HG02678 (cell line): Measurements from ENCODE around the gene PRKCQ.
A peak's percentile ranks its signal among the peaks of the same experiment; 100 is the strongest.

Experiments
- ATAC-seq: cut with Tn5 transposase; IDR thresholded peaks from one replicate; pipeline ENCODE4 v1.9.1; 2021; ENCODE audit warnings: mild to moderate bottlenecking, moderate library complexity; ENCODE audit not compliant: unreplicated experiment

PRKCQ gene

DNA sequence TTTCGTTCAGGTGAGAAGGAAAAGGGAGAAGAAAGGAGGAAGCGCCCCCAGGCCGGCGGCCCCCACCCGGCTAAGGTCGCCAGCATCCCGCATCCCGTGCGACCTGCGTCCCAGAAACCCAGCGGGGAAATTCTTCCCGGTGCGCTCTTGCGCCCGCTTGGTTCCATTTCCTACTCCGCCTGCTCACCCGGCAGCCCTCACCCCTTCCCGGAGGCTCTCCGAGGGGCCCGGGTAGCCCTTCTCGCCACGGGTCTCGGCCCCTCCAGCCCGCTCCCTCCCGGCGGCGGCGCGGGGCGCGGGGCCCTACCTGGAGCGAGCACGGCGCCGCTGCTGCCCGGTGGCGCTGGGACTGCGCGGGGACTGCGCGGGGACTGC, at the start of gene PRKCQ:
PRKCQ (minus strand) TSS at position 373 of the 375 bp plus-strand sequence. CDS start 65,141 bp downstream, outside the sequence.
- ATAC-seq: peak; percentile 38

DNA sequence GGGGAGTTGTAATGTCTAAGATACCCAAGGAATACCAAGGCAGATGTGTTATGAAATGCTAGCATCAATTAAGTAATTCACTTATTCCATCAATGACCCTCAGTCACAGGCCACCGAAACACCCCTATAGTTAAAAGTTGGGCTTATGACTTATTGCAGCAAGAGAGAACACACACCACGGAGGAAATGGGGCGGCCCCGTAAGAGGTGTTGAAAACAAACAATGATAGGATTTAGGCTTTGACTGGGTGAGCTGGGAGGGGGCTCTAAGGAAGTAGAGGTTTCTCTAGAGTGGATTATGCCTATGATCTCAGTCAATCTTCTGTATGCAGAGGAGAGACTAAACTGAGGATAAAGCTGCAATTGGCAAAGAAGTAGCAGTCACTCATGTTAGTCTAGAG, 45.4 kb upstream of the PRKCQ start:
- no peak for ATAC-seq

GRCh38 chr10:6624392-6624791, 44.3 kb upstream of the PRKCQ start:
- ATAC-seq: no peak

GRCh38 chr10:6622921-6623320, 42.8 kb upstream of the PRKCQ start:
- ATAC-seq: no peak

- no peak for ATAC-seq
Measured at GRCh38 chr10:6621536-6621935, 41.5 kb upstream of the PRKCQ start.

DNA sequence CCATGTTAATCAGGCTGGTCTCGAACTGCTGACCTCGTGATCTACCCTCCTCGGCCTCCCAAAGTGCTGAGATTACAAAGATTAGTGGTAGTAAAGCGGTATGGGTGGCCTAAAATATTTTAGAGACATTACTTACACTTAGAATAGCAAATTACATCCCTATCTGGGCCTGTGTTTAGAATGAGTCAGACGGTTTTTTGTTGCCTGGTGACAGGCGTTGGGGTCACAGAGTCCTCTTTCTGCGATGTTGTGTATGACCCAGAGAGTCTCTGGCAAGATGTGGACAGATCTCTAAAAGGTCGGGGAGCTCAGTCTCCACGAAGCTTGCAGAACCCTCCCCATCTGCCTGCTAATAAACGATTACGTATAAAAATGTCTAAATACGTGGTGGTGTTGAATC, 39.6 kb upstream of the PRKCQ start:
- ATAC-seq: no peak

DNA sequence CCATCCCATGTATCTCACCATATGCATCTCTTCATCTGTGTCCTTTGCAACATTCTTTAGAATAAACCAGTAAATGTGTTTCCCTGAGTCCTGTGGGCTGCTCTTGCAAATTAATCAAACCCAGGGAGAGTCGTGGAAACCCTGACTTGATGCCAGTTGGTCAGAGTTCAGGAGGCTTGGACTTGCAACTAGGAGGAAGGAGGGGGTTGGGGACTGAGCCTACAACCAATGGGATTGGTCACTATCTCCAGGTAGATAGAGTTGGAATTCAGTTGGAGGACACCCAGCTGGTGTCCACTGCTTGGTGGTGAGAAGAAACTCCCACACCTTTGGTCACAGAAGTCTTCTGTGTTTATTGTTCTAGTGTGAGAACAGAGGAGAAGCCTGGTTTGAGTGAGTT, 38.3 kb upstream of the PRKCQ start:
- ATAC-seq: no peak

DNA sequence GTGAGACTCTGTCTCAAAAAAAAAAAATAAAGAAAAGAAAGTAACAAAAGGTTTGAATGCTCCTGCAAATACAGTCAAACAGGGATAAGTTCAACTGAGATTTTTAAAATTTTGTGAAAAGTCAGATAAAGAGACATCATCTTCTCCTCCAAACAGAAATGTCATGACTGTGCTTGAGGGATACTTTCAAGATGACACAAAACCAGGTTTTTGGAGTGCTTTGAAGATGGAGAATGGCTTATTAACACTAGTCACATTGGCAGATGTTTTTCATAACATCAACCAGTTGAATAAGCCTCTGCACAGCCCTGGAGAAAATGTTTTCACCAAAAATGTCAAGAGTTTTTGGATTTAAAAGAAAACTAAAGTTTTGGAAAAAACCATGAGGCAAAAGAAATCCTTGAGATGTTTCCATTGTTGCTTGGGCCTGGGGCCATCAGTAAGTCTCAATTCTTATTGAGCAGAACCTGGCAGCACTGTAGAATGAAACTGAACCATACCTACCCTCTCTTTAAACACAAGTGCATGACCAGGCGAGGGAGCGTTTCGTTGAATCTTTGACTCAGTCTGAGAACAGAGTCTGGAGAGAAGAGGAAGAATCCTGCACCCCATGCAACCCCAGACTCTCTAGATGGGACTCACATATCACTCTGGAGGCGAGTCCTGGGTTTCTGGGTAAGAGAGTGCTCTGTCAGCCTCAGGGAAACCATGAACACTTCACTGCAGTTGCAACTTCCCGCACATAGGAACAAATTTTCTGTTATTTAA, 37.4 kb upstream of the PRKCQ start:
- no peak for ATAC-seq

- no peak for ATAC-seq
Measured at GRCh38 chr10:6615971-6616370, 35.9 kb upstream of the PRKCQ start.

- no peak for ATAC-seq
Measured at GRCh38 chr10:6612371-6612770, 32.3 kb upstream of the PRKCQ start.

DNA sequence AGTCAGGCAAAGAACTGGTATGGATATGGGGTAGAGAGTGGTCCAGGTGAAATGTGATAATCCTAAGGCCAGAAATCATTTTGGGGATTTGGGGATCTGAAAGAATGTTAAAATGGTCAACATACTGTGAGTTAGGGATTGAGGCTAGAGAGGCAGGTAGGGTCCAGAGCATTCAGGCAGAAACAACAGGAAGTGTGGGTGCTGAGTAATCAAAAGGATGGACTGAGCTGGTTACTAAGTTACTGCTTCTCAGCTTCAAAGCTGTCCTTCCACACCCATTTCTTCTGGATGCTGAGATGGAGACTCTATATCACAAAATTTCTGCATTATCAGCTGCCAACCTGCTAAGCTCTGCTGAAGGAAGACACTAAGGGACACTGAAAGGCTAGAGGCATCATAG, 30.6 kb upstream of the PRKCQ start:
- no peak for ATAC-seq

GRCh38 chr10:6609625-6610024, 29.5 kb upstream of the PRKCQ start:
- ATAC-seq: no peak

- ATAC-seq: no peak
Measured at GRCh38 chr10:6607778-6608177, 27.7 kb upstream of the PRKCQ start.

- ATAC-seq: no peak
Measured at GRCh38 chr10:6607182-6607581, 27.1 kb upstream of the PRKCQ start.

- no peak for ATAC-seq
Measured at GRCh38 chr10:6603142-6604125, 23.4 kb upstream of the PRKCQ start.

- no peak for ATAC-seq
Measured at GRCh38 chr10:6602700-6603084, 22.6 kb upstream of the PRKCQ start.

DNA sequence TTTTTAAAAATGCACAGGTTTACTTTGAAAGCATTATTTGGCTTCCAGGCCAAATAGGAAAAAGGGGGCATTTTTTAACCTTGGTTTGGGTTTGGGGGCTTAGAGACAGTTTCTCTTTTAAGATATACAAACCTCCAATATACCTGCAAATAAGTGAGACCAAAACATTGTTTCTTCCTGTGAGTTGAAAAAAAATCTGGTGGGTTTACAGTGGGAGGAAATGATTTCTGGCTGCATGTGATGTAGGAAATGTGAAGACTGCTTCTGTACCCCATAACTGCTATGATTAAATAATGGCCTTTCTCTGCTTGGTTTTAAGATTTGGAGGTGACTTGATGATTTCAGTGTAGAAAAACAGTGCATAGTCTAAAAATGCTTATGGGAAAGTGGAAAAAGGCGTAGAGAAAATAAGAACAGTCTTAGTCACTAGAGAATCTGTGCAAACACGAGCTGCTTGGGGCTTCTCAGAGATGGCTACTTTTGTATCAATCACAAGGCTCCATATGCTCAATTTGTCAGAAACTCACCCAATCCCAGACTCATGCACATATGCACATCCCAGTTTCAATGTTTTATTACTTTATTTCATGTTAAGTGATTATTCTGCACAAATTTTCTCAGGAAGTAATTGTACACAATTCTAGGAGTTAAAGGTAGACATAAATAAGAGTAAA, 22.1 kb upstream of the PRKCQ start:
- no peak for ATAC-seq

DNA sequence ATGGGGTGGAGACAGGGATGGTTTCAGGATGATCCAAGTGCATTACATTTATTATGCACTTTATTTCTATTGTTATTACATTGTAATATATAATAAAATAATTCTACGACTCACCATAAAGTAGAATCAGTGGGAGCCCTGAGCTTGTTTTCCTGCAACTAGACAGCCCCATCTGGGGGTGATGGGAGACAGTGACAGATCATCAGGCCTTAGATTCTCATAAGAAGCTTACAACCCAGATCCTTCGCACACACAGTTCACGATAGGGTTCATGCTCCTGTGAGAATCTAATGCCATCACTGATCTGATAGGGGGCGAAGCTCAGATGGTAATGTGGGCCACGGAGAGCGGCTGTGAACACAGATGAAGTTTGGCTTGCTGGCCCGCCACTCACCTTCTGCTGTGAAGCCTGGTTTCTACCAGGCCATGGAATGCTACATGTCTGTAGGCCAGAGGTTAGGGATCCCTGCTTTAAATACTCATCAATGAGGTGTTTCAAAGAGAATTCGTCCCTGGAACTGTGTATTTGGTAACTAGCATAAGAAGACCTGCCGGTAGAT, 21.2 kb upstream of the PRKCQ start:
- ATAC-seq: no peak

GRCh38 chr10:6600224-6600987, 20.3 kb upstream of the PRKCQ start:
- no peak for ATAC-seq

DNA sequence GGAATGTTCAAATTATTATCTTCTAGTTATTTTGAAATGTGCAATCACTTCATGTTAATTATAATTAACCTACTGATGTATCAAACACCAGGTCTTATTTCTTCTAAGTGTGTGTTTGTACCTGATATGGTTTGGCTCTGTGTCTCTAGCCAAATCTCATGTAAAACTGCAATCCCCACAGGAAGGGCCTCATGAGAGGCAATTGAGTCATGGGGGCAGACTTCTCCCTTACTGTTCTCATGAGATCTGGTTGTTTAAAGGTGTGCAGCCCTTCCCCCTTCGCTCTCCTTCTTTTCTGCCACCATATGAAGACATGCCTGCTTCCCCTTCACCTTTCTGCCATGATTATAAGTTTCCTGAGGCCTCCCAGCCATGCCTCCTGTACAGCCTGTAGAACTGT, 18.6 kb upstream of the PRKCQ start:
- no peak for ATAC-seq
